AG08395 (cell line): ENCODE results near the gene CORIN.
"Not testable (repeated sequence)": the region's sequence is repeated elsewhere in the genome, so short reads cannot be mapped to it uniquely, and the experiment has no call there.

Experiments used
- DNase-seq: peaks from one replicate; pipeline ENCODE4 v3.0.0; 2012; ENCODE audit warnings: mixed read lengths, low spot score

Gene CORIN

DNA sequence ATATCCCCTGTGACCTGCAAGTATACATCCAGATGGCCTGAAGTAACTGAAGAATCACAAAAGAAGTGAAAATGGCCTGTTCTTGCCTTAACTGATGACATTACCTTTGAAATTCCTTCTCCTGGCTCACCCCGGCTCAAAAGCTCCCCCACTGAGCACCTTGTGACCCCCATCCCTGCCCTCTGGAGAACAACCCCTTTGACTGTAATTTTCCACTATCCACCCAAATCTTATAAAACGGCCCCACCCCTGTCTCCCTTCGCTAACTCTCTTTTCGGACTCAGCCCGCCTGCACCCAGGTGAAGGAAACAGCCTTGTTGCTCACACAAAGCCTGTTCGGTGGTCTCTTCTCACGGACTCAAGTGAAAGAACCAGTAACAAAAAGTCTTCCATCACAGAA is 69.9 kb downstream of the CORIN start:
- DNase-seq = not testable (repeated sequence)

DNA sequence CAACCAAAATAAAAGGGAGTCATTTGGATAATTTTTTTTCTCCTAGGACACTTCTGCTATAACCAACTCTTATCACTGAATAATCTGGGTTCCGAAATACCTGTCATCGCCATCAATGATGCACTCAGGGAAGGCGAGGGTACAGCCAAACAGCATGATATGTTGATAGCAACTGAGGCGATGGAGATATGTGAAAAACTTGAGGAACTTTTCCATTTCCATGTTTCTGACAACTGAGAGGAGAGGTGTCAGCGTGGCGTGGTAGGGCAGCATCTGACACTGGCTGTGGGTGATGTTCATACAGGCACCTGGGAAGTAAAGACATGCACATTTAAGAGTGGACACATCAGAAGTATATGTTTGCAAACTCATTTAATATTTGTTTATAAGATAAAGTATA is 74.6 kb downstream of the CORIN start:
- DNase-seq = no peak

DNA sequence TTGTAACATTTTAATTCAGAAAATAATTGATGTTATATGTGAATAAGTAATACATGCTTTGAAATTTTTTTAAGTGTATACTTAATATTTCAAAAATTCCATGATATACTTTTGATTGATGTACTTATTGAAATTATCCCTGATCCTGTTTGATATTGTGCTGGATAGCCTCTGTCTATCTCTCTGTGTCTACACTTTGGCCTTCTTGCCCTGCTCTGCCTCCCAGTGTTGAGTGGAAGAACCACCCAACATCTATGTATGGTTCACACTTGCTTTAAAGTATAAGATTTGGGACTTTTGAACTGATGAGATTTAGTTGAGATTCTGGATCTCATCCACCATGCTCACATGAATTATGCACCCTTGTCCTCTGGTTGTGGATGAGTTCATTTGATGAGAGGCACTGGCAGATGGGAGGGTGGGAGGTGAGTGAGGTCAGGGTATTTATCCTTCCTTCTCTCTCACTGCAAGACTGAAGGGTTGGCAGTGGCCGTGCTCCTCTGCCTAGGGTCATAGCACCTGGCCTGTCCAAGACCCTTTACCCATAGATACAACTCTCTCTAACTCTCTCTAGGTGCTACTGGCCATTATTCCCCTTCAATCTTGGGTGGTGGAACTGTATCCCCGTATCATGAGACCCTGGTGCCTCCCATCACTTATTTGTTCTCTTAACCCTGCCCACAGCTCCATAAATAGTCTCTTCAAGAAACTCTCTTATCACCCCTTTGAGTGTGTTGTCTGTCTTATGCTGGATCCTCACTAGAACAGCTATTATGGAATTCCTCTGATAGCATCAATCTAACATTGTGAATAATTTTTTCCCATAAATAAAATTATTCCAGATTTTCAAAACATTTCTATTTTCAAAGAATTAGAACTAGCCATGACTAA is 75.2 kb downstream of the CORIN start:
- DNase-seq = no peak

DNA sequence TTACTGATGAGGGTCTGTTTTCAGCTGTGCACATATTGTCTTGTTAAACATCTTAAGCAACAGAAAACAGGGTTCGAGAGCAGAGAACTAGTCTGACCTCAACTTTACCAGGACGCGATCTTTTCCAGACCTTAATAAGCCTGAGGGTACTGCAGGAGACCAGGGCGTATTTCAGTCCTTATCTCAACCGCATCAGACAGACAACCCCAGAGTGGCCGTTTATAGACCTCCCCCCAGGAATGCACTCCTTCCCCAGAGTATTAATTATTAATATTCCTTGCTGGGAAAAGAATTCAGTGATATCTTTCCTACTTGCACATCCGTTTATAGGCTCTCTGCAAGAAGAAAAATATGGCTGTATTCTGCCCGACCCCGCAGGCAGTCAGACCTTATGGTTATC is 84.6 kb downstream of the CORIN start:
- DNase-seq = not testable (repeated sequence)

DNA sequence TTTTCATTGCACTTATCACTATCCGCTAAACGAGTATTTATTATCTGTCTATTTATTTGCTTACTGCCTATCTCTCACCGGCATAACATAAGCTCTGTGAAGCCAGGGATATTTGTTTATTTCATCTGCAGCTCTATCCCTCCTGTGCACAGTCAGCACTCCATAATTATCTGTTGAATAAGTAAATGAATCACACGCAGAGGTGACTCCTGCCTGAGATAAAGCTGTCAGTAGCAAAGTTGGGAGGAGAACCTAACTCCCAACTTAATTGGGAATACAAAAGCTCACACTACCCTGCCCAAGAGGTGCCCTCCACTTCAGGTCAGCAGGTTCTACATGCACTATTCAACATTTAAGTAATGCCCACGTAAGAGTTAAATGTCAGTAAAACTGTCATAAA is 85.7 kb downstream of the CORIN start:
- DNase-seq = no peak

DNA sequence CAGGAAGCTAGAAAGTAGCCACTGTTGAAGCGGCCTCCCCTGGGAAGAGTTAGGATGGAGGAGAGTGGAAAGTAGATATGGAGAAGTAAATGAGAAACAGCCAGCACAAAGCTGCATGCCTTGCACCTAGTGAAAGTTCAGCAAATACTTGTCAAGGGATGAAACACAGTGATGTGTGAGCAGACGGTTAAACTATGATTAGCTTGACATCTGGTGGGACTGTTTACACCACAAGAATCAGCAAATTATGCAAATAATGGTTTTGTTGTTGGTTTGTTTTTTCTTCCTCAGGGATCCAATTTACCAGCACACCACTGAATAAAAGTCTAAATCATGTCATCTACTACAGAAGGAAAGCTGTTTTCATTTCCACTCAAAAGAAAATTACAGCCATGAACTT is 87.1 kb downstream of the CORIN start:
- DNase-seq = no peak

DNA sequence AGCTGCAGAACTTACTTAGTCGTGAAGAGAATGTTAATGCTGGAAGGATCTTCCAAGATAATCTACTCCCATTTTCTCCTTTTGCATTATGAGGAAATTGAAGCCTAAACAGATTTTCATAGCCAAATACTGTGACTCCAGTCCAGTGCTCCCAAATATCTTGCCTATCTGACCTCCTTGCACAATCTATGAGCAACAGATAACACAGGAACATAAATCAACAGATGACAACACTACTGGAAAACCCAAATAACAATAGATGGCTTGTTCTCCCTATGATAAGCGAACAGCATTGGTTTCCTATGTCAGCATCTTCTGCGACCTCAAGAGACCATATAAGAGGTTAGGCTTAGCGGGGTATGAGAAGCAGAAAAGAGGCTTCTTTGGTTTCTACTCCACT is 88.0 kb downstream of the CORIN start:
- DNase-seq = no peak

DNA sequence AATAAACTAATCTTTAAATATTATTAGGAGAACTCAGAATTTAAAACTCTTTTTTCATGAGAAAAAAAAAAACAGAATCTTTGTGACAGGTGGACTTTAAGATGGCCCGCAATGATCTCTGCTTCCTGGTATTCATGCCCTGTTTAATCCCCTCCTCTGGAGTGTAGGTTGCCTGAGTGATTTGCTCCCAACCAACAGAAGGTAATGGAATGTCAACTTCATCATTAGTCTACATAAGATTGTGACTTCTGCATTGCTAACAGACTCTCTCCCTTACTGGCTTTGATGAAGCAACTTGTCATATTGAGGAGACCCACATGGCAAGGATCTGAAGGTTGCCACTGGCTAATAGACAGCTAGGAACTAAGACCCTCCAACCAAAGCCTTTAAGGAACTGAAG is 88.8 kb downstream of the CORIN start:
- DNase-seq = no peak

DNA sequence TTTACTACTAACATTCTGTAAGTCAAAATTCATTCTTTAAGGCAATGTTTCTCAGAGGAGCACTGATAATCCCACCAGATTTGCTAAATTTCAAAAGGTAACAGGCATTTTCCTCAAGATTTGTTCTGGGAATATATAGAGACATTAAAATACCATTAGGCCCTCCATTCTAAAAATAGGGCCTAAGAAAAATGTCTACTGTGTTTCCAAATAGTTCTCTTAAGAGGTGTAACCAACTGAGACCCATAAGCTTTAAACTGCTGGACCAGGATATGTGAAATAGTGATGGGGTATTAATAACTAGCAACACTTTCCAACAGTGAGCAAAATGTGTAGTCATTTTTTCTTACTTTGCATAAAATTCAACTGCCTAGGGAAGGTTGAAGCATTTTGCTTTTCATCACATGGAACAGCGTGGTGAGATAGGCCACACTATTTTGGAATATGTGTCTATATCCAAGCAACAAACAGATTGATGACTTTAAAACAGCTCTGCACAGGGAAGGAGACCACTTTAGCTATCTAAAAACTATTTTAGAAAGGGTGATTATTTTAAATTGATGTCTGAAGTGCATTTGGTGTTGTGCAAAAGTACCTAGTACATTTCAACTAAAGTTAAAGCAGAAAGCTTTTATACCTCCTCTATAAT is 89.9 kb downstream of the CORIN start:
- DNase-seq = no peak

DNA sequence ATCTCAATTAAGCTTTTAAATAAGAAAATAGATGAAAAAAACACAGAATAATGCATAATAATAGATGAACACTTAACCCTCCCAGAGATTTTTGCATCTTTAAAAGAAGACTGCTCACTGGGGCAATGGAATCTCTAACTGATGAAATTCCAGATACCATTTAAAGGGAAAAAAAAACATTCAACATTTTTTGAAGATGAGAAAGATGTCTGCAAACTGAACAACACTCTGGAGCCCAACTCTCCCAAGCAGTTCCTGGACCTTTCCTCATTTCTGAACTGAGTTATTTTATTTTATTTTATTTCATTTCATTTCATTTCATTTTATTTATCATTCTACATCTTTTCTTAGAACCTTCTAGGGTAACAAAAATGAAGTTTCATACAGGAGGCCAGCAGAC is 90.7 kb downstream of the CORIN start:
- DNase-seq = no peak

DNA sequence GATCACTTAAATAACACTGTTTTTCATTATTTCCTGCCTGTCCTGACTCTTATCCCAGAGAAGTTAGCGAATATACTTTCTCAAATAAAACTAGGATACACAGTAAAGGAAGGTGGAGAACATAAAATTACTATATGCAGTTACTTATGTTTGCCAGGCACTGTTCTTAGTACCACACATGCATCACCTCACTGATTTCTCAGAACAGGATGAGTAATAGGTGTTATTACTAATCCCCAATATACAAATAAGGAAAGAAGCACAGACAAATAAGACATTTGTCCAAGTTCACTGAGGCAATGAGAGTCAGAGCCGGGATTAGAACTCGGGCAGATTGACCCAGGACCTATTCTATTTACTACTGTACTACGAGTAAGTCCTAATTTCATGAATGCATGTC is 91.7 kb downstream of the CORIN start:
- no peak for DNase-seq

DNA sequence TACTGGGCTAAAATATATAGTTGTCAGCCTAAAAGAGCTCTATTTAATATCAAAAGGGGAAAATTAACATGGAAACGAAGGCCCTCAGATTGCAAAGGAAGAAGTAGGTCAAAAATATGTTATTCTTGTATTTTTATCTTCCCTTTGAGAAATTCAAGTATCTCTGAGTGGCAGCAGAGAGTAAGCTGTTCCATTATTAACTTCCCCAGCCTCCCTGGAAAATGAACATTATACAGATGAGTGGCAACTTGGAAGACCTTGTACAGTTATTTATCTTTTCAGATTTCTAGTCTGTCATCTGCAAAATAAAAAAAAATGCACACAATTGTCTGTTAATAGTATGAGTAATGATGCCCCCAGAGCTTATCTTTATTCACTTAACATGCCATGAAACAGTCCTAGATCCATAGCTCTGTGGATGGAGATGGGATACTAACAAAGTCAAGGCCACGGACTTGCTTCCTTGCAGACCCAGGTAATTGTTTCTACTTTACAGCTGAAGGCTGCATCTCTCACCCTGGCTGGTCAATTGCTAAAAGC is 93.0 kb downstream of the CORIN start:
- DNase-seq = no peak

DNA sequence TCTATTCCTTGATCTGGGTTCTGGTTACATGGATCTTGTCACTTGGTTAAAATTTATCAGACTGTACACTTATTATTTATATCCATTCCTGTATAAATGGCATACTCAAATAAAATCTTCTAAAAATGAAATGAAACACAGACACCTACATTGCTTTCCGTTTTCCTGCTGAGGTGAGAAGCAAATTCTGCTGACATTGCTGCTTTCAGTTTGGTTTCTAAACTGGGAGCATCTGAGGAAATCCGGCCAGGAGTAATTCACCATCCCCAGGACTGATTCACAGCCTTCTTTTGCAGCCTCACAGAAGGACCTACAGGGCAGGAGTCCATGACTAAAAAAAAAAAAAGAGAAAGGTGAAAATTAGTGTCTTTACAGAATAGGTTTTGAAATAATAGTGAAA is 93.6 kb downstream of the CORIN start:
- no peak for DNase-seq

DNA sequence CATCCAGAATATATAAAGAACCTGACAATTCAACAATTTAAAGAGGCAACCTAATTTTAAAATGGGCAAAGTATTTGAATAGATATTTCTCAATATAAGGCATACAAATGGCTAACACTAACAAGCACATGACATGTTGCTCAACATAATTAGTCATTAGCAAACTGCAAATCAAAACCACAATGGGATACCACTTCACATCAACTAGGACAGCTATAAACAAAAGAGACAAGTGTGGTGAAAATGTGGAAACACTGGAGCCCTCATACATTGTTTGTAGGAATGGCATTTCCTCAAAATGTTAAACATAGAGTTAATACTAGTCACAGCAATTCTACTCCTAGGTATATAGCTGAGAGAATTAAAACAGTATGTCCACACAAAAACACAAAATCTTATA is 96.7 kb downstream of the CORIN start:
- no peak for DNase-seq

DNA sequence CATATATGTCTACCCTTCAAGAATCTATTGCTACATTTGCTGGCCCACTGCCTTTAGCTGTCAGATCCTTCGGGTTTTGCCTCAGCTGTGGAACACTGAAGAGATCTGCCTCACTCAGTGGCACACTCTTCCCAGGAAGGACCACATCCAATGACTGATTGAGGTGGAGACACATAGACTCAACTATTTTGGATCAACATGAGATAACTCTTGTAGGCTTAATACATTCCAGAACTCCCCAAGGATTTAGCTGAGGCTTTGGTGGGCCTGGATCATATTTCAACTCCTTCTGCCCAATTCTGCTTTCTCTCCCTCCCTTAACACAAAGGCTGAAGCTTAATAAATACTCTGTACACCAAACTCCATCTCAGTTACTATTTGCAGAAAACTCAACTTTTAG is 100.5 kb downstream of the CORIN start:
- no peak for DNase-seq

DNA sequence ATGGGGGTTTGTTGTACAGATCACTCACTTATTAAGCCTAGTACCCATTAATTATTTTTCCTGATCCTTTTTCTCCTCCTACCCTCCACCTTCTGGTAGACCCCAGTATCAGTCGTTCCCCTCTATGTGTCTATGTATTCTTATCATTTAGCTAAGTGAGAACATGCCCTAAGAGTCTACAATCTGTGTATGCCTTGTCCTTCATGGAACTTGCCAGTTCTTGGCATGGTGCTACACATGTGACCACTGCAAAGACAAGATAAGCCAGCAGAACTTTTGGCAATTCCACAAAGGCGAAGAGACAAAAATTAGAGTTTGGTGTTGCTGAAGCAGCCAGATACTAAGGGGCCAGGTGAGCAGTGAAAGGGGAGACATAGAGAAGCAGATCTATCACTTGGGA is 101.3 kb downstream of the CORIN start:
- DNase-seq = no peak

DNA sequence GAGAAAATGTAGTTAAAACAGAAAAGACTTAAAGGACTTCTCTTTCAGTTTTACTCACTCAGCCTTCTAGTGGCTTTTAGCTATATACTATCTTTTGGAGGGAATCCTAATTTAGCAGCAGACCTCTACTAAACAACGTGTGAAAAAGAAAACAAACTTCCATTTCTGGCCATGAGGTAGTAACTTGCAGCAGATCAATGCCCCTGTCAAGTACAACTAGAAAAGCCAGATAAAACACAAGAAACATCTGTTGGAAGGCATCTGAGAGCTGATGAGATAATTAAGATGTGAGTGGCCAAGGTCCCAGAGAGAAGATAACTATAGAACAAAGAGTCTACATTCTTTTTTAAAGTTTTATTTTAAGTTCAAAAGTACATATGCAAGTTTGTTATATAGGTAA is 101.7 kb downstream of the CORIN start:
- DNase-seq = no peak

DNA sequence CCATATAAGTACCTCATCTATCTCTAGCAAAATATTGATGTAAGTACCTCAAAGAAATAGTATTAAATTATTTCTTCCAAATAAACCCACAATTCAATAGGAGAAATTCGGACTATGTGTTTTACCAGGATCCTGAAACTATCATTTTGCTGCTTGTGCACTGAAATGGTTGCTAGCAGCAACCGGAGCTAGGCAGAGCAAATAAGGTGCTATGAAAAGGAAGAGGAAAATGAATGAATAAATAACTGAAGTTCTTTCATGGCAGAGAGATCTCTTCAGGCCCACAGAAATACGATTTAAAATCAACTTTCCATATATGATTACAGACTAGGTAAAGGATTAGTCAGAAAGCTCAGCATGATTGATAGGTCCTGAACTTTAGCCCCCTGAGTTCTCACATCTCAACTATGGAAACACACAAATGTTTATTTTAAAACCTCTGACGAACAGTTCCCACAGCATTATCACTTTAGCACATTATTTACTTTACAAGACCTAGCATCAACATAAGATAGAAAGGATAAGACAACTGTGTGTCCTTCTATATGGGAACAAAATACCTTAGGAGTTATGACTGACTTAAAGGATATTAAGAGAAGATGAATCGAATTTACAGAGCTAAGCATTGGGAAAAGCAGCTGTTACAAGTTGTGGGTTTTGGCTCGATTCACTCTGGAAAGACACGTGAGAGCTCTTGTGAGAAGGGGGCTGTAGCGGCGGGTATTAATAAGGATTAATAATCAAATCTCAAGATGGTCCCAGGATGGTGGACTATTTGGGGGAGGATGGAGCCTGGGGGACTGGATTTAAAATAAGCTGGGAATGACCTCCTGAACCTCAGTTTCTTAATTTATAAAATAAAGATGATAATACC is 104.3 kb downstream of the CORIN start:
- DNase-seq = no peak

DNA sequence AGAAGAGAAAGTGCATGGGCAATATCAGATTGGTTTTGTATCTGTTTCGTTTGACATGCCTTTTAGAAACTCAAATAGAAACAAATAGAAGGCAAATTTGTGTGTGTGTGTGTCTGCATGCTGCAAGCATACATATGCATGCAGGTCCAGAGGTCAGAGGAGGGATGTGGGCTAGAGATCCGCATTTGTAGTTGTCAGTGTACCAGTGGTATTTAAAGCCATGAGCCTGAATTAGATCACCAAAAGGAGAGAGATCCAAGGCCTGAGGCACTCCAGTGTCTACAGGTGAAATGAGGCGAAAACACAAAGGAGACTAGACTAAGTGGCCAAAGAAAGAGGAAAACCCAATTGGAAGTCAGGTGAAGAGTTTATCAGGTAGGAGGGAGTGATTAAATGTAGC is 106.7 kb downstream of the CORIN start:
- DNase-seq = no peak

DNA sequence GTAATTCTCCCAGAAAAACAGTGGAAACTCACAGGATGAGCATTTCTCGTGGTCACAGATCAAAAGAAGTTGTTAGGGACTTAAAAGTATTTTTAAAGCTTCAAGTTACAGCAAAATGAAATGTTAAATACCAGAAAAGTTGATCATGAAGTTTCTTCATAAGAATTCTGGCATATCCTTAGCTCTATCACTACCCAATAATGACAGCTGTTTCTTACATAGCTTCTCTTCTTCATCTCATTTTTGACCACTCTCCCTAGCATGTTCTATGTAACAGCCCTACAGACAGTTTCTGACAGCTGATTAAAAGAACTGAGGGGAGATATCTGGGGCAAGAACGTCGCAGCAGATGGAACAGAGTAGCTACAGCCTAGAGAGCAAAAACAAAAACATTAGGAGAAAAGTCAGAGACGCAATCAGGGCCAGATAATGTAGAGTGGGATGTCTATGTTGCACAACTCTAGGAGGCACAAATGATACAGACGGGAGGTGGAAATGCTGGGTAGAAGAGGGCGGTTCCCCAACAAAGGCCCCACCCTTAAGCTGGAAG is 108.7 kb downstream of the CORIN start:
- DNase-seq = no peak

DNA sequence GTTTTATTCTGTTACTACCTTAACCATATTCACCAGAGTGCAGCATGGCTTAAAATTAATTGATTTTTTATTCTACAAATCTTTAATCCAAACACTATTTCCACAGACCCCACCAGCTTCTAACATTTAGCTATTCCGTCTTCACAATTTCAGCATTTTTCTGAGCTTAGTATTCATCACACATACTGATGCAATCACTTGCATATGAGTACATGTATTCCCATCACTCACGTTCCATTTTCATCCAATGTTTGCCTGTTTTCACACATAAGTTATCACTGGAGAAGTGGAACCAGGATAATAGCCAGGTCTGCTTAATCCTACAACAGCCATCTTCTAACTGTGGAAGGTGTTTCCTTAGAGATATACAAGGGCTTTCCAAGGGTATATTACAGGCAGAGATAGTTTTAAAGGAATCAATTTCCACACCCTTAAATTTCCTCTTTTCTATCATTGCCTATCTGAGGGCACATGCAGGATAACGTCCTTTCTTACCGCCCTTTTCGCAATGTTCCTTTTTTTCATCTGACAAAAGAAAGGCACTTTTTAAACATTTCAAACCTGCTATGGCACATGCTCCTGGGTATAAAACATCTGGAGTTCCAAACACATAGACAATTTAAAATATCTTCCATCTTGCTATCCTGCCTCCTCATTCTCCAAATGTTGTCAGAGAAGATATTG is 115.8 kb downstream of the CORIN start:
- DNase-seq = no peak

DNA sequence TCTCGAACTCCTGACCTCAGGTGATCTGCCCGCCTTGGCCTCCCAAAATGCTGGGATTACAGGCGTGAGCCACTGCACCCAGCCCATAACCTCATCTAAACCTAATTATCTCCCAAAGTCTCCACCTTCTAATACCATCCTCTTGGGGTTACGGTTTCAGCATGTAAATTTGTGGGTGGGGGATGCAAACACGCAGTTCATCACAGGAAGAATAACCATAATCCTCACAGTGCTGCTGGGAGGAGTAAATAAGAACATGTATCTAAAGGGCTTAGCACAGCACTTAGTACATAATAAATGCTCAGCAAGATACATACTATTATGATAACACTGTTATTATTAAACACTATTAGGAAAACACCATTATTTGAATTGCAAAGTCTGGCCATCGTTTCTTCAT is 116.4 kb downstream of the CORIN start:
- no peak for DNase-seq
